T-helper 2 cell (primary cell): ENCODE data around the gene CIAO3.
A peak's percentile ranks its signal among the peaks of the same experiment; 100 is the strongest.
"Not testable (repeated sequence)": the region's sequence is repeated elsewhere in the genome, so short reads cannot be mapped to it uniquely, and the experiment has no call there.

ENCODE experiments used
- DNase-seq, 5 experiments: peaks; one replicate each; pipeline versions ENCODE4 v3.0.0 to v3.0.0-alpha.2; 2012 to 2022

CIAO3 gene

DNA sequence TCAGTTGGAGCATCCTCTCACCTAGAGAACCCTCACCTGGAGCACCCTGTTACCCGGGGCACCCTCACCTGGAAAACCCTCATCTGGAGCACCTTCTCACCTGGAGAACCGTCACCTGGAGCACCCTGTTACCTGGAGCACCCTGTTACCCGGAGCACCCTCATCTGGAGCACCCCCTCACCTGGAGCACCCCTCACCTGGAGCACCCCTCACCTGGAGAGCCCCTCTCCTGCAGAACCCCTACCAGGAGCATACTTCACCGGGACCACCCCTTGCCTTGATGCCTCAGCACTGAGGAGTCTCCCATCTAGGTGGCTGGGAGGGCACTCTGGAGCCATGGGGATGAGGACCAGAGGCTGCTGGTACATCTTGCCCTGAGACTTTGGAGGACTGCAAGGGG lies 31.8 kb downstream of the CIAO3 start:
- no peak for DNase-seq

DNA sequence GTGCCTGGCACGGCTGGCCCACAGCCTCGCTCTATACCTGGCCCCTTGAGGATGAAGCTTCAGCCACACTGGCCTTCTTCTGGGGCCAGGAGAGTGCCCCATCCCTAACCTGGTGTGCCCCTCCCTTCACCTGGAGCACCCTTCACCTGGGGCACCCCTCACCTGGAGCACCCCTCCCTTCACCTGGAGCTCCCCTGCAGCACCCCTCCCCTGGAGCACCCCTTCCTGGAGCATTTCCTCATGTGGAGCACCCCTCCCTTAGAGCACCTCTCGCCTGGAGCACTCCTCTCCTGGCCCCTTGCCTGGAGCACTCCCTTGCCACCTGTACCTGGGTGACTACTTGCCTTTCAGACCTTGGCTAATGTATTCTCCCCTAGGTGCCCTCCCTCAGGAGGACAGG lies 32.8 kb downstream of the CIAO3 start:
- DNase-seq, result no peak

DNA sequence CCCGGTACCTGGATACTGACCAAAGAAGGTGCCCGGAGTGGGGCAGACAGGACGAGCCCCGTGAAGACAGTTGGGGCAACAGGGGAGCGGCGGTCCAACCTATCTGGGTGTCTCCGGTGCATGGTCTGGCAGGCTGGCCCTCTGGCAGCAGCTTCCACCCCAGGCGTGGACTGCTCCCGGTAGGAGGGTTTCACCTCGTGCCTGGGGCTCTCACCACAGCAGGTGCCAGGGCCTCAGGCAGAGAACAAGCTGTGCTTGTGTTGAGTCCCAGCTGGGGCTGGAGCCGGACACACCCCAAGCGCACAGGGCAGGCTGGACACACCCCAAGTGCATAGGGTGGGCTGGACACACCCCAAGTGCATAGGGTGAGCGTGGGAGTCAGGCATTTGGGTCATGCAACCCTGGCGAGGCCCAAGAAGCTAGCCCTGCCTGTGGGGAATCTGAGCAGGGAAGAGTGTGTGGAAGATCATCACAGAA lies 33.7 kb downstream of the CIAO3 start:
- no peak for DNase-seq

DNA sequence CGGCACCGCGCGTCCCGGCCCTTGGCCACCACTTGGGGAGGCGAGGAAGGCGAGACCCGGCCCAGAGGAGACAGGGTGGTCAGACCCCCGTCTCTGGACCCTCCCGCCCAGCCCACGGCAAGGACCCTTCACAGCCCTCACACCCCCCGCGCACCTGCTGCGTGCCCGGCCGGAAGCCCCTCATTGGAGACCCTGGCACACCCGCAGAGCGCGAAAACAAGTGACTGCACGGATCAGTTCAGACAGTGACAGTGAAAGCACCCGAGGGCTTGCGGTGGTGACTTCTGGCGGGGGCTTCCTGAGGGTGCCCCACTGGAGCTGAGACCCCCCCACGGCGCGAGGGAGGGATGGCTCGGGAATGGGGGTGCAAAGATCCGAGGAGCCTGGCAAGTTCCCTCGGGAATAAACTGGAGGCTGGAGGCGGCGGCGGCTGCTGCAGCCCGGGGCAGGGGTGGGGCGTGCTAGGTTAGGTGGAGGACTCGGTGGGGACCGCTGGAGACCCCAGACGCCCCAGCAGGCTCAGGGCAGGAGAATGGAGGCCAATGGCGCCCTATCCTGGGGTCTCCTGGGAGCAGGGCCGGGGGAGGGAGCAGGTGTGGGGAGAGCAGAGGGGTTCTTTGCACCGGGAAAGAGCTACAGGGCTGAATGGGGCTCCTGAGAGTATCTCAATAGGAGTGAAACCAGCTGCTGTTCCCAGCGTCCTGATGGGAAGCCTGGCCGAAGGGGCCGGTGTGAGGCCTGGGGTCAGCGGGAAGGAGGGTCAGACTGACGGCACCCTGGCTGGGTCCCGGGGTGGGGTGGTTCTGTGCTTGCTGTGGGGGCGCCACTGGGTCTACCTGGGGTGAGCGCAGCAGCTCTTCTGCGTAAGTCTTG lies 34.4 kb downstream of the CIAO3 start:
- no peak for DNase-seq

DNA sequence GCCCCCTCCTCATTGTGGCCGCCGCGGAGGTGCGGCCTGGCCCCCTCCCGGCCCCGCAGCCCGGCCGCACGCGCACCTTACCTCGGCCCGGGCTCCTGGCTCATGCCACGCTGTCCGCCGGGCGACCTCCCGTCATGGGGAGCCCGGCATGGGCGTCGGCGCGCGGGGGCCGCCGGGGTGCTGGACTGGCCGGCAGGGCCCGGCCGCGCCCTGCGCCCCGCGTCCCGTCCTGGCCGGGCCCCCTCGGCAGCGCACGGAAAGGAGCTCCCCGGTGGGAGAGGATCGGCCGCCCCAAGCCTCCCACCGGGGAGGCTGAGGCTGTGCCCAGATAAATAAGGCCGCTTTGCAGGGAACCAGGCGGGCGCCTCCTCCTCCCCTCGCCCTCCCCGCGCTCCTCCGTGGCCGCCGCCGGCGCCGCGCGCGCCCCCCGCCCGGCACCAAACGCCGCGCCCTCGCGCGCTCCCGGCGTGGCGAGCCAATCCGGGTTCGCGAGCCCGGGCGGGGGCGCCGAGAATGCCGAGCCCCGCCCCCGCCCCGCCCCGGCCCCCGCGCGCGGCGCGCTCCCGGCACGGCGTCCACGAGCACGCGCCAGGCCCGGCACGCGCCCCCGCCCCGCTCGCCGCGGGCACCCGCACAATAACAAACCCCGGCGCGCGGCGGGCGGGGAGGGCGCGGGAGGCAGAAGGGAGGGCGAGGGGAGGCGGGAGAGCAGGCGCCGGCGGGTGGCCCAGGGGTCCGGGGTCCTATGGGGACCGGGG lies 35.2 kb downstream of the CIAO3 start, which contains the start of gene FBXL16:
Gene FBXL16, minus strand, starts transcription at position 371 of the 758 bp plus-strand sequence. CDS start 8,396 bp downstream, outside the sequence.
- DNase-seq, result no peak

DNA sequence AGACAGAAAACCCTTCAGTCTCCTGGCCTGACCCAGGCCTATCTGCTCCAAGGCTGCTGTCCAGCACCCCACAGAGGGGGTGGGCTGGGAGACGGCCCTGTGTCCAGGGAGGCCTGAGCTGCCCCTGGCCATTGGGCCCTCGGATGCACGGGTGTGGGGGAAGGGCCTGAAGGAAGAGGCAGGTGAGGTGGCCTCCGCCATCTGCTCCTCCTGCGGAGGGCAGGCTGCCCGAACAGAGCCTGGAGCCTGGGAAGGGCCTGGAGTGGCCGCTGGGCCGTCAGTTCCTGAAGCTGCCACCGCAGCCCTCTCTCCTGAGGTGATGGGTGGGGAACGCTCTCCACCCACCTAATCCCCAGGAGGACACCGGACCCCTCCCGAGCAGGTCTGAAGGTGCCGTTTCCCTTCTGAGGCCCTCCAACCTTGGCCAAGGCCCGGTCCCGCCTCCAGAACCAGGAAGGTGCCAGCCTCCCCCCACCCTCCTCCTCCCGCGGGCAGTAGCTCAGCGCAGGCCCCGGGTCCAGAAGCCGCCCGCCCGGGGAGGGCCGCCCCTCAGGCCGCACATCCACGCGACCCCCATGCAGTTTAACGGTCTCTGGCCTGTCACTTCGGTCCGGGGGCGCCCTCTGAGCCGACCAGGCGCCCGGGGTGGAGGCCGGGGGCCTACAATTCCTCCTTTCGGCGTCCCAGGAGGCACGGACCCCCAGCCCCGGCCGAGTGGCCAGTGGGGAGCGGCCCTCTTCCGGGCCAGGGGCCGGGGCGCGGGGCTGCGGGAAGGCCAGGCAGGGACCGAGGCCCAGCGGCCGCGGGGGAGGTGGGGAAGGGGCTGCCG lies 36.0 kb downstream of the CIAO3 start:
- DNase-seq, result no peak

DNA sequence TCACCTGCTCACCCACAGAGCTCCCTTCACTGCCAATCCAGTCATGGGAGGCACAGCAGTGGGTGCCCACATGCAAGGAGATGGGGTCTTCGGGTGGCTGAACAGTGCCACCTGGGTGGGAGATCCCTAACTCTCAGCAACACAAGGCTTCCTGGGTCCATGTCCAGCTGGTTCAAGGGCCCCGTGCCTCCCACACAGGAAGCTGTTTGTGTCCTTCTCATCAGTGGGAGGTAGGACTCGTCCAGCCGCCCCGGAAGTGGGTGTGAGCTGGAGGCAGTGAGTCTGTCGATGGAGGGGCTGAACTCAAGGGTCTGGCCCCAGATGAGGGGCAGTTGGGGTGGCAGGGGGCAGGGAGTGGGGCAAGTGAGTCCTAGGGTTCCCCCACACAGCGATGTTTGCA lies 36.8 kb downstream of the CIAO3 start:
- no peak for DNase-seq

DNA sequence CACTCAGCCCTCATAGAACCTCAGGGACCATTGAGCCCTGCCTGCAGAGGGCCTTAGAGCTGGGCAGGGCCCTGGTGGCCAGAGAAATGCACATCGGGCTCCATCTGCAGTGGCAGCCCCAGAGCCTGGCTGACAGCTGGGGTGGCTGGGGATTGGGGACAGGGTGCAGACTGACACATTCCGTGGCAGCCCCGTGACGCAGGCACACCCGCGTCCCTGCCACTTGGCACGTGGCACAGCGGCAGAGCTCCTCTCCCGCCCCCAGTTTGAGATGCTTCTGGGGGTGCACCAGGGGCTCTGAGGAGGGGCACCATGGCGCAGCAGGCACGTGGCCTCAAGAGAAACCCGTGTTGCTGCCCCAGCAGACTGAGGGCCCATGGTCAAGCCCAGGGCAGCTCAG lies 37.4 kb downstream of the CIAO3 start:
- no peak for DNase-seq

DNA sequence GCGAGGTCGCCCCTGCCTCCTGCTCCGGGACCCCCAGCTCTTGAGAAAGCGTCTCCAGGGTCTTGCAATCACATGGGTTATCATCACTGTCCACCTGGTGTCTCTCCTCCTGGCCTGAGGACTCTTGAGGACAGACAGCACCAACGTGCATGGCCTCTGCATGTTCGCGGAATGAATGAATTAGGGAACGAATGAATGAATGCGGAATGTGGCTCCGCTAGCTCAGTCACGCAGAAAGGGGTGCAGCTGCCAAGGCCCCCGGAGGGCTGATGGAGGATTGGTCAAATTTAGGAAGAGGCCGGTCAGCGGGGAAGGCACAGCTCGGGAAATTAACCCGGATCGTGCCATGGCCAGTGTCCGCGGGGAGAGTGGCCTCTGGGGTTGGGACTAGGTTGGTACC lies 38.5 kb downstream of the CIAO3 start:
- no peak for DNase-seq

DNA sequence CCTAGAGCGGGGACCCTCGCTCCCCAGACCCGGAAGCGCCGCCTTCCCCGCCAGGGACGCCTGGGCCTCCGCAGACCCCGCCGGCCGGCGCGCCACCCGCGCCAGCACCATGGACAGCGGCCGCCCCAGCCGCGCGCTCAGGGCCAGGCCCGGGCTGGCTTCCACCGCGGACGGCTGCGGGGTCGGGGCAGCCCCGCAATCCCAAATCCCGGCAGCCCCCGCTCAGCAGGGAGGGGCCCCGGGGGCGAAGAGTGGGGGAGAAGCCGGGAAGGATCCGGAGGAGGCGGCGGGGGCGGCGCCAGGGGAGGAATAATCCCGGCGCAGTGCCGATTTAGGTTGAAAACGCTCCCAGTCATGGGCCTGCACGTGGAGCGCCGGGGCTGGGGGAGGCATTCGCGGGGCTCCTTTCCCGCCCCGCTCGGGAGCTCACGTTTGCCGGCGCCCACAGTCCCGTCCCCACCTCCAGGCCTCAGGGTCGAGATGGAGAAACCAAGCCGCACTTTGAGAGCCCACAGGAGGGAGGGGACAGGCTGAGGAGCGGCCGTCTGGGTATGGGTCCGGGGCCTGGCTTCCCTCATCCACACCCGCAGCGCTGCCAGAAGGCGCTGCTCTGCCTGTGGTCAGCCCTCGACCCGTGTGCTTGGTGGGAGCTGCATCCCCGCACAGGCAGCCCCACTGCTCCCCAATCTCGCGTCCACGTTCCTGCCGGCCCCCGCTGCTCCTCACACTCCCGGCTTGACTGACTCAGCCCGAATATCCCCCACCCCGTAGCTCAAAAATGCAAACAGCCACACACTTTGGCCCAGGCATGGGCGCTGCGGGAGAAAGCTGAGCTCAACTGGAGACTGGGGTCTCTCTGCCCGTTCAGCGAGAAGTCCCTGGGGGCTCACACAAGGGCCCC lies 39.9 kb downstream of the CIAO3 start:
- peak in 3 of 5 experiments; percentile 30 to 40 (median 36) for DNase-seq

DNA sequence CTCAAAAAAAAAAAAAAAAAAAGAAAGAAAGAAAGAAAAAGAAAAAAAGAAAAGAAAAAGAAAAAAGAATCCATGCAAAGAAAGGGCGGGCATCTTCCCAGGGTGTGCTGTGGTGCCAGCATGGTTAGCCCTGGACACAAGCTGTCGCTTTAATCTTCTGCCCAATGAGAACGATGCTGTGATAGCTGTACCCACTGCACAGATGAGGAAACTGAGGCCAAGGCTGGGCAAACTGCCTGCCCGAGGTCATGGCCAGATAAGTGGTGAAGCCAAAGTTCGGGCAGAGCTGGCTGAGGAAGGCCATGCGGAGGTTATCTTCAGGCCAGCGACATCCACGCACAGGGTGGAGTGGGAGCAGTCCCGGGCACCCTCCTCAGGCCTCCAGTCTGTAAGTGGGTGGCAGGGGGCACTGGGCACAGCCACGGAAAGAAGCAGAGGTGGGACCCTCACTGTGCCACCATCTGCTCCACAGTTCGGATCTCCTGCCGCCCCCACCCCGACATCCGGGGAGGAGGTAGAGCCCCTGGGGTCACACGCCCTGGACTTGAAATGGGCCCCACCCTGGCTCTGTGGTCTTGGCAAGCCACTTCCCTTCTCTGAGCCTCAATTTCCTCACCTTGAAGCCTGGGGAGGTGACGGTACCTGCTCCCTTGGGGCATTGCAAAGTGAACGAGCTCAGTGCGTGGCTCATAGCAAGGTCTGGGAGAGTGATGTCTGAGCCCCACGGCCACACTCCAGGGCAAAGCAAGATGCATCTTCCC lies 41.7 kb downstream of the CIAO3 start:
- DNase-seq, result no peak

DNA sequence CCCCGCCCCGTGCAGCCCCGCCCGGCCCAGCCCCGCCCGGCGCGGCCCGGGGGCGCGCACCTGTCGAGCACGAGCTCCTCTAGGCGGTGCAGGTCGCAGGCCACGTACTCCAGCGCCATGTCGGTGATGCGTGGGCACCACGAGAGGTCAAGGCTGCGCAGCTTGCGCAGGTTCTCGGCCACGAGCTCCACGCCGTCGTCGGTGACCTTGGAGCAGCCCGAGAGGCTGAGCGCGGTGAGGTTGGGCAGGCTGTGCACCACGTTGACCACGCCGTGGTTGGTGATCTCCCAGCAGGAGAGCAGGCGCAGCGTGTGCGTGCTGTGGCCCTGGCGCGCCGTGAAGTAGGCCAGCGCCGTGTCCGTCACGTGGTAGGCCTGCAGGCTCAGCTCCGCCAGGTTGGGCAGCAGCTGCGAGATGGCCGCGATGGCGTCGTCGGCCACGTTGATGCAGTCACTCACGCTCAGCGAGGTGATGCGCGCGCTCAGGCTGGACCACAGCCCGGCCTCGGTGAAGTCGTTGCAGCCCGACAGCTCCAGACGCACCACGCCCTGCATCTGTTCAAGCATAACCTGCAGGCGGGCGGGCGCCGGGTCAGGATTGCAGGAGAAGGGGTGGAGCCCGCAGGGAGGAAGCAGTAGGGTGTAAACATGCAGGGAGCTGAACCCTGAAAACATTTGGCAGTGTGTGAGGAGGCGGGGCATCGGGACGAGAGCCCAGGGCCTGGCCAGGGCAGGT lies 45.3 kb downstream of the CIAO3 start:
- DNase-seq, result peak; percentile 45 to 71 (median 51)

DNA sequence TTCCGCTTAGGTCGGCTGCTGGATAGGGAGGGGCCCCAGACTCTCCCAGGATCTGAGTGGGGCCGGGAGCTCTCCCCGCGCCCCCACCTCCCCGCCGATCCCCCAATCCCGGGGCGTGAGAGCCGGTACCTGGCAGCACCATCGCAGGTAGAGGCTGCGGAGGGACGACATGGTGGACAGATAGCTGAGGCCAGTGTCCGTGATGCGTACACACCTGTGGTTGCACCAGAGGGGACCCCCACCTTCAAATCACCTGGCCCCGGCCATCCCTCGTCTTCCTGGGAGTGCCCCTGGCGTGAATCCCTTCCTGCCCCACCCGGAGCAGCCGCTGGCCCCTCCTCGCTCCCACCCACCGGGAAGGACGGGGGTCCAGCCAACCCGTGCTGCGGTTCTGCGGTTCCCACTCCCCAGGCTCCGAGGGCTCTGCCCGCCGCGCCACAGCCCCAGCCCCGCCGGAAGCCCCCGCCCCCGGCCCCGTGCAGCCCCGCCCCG lies 45.9 kb downstream of the CIAO3 start:
- DNase-seq, result no peak

DNA sequence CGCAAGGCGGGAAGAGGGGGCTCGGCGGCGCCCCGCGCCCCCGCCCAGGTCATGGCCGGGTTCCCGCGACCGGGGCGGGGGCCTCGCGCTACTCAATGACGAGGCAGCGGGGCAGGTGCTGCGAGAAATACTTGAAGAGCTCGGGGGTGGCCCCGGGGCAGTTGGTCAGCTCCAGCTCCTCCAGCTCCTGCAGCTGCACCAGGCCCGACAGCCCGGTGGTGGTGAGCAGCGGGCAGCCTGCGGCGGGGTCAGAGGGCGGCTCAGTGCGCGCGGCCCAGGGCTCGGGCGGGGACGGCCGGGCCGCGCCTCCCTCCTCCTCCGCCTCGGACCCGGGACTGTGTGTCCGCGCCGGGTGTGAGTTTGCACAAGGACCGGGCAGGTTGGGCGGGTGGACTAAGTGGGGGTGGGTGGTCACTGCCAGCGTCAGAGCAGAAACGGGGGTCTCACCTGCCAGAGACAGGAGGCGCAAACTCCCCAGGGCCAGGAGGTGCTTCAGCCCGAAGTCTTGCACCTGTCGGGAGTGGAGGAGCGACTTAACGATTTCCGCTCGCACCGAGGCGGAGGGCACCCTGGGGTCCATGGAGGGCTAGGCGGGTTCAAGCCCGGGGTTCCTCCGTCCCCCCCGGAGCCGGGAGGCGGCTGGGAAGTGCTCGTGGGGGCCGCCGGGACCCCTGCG lies 46.5 kb downstream of the CIAO3 start:
- no peak for DNase-seq

DNA sequence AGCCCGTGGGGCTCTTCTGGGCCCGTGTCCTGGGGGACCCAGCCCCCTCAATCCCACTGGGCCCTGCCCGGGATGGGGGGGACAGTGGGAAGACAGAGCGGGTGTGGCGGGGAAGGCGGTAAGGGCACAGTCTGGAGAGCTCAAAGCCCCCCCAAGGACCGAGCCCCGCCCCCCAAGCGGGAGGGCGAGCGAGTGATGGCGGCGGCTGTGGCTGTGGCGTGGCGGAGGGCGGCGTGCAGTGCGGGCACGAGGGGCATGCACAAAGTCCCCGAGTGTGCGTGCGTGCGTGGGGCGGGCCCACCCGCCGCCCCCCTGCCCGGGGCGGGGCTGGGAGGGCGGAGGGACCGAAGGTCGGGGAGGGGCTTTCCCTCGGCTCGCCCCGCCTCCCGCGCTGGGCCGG lies 47.0 kb downstream of the CIAO3 start:
- DNase-seq, result peak in 1 of 5 experiments; percentile 31

DNA sequence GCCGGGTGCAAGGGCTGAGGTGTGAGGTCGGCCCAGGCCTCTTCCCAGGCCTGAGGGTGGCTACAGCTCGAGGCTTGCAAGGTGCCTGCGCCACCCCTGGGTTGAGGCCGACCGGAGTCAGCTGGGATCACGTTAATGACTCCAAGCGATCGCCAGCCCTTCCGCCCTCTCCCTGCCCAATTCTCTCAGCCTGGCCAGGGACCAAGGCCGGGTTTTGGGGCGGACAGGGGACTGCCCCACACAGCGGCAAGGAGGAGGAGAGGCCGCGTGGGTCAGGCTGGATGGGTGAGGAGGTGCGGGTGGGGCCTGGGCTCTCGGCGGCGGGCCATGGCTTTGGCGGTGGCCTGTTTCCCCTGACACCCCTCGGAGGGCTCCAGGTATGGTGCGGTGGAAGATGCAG lies 47.4 kb downstream of the CIAO3 start:
- DNase-seq, result no peak

DNA sequence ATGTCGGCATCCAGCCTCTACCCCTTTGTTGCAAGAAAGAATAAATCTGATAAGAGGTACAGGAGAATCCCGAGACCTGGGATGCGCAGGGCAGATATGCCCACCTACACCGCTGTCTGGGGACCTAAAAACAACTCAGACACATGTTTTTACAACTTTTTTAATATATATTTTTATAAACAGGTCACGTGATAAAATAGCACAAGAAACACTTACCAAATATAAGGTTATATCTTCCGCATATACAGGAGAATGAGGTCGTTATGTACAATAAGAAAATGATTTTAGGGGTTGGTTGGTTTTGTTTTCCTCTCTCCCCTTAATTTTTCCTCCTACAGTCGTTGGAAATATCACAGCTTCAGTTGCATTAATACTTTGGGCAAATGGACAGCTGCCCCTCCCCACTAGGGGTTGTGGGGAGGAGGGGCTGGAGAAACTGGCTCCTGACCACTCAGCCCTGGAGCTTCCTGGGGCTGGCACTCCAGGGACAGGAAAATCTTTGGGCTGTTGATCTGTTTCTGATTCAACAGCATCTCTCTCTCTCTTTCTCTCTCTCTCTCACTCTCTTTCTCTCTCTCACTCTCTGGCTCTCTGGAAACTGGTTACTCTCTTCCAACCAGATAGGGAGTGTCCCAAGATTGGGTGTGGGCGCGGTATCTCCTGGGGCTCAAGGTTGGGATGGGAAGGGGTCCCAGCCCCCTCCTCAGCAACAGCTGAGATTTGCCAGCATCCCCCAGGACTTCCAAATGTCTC lies 48.3 kb downstream of the CIAO3 start:
- no peak for DNase-seq

DNA sequence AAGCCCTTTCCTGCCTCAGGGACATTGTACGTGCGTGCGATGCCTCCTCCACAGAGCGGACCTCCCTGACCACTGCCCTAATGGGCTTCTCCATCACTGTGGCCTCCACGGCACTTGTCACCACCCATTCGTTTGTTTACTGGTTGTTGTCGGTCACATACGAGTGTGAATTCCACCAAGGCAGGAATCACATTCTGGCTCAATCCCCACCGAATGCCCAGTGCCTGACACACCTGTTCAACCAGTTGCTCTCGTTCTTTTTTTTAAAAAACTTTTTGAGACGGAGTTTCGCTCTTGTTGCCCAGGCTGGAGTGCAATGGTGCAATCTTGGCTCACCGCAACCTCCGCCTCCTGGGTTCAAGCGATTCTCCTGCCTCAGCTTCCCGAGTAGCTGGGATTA lies 49.6 kb downstream of the CIAO3 start:
- DNase-seq, result not testable (repeated sequence)
